ENCODE results near the gene AHNAK2.
A peak's percentile ranks its signal among the peaks of the same experiment; 100 is the strongest.
"Not testable (repeated sequence)": the region's sequence is repeated elsewhere in the genome, so short reads cannot be mapped to it uniquely, and the experiment has no call there.

AHNAK2 gene

DNA sequence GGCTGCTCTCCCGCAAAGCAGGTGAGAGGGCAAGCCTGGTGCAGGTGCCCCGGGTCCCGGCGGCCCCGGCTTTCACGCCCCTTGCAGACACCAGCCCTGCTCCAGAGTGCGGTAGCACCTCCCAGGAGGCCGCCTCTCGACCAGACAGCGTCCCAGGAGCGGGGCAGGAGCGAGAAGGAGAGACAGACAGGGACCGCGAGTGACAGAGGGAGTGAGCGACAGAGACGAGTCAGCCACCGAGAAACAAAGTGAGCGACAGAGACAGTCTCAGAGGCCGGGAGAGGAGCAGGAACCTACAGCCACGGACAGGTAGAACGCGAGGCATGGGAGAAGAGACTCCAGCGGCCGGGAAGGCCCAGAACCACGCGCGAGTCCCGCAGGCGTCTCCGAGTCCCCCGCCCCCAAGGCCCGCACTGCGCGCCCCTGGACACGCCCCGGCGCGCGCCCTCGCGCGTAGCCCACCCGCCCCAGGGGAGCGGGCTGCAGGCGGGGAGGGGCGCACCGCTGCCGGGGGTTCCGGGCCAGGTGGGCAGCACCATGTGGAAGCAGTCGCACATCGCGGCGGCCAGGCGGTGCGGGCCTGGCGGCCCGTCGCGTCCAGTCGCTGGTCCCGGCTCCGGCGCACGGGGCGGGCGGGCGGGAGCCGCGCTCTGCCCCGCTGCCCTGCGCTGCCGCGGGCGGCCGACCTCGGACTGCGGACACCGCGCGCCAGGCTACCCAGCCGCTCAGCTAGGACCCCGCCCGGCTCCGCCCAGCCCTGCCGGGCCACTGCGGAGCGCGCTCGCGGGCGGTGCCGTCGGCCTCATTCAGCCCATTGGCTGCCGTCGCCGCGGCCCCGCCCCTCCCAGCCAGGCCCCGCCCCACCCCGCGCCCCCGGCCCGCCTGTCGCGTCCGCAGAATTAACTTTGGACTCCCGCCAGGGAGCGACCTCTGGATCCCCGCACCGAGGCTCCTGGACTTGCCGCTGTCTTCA, at the start of gene AHNAK2:
Gene AHNAK2, minus strand, starts transcription at position 694 of the 973 bp plus-strand sequence. Its CDS starts 137 bp downstream, at position 557.
- TF ChIP-seq, protein P1, sequence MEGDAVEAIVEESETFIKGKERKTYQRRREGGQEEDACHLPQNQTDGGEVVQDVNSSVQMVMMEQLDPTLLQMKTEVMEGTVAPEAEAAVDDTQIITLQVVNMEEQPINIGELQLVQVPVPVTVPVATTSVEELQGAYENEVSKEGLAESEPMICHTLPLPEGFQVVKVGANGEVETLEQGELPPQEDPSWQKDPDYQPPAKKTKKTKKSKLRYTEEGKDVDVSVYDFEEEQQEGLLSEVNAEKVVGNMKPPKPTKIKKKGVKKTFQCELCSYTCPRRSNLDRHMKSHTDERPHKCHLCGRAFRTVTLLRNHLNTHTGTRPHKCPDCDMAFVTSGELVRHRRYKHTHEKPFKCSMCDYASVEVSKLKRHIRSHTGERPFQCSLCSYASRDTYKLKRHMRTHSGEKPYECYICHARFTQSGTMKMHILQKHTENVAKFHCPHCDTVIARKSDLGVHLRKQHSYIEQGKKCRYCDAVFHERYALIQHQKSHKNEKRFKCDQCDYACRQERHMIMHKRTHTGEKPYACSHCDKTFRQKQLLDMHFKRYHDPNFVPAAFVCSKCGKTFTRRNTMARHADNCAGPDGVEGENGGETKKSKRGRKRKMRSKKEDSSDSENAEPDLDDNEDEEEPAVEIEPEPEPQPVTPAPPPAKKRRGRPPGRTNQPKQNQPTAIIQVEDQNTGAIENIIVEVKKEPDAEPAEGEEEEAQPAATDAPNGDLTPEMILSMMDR (conservative IDR thresholded peaks at IDR 0.05; ENCODE audit: control insufficient read depth, insufficient read depth, low read depth, low read length) = no peak
- DNase-seq (ENCODE audit: low read depth) = peak; percentile 68
- H3K4me3 ChIP-seq (ENCODE audit: control insufficient read depth, low read depth, low read length) = peak within 1 kb of the TSS; percentile 48

DNA sequence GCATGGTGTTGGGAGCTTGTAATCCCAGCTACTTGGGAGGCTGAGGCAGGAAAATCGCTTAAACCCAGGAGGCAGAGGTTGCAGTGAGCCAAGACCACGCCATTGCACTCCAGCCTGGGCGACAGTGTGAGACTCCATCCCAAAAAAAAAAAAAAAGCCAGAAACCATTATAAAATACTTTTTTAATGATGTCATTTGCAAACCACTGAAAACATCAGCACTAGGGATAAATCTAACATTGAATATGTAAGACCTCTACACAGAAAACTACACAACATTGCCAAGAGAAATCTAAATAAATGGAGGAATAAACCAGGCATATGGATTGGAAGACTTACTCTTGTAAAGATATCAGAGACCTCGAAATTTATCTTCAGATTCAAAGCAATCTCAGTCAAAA, 49.5 kb upstream of the AHNAK2 start:
- DNase-seq (ENCODE audit: low read depth) = peak; percentile 34
- H3K4me3 ChIP-seq (ENCODE audit: control insufficient read depth, low read depth, low read length) = not testable (repeated sequence)

DNA sequence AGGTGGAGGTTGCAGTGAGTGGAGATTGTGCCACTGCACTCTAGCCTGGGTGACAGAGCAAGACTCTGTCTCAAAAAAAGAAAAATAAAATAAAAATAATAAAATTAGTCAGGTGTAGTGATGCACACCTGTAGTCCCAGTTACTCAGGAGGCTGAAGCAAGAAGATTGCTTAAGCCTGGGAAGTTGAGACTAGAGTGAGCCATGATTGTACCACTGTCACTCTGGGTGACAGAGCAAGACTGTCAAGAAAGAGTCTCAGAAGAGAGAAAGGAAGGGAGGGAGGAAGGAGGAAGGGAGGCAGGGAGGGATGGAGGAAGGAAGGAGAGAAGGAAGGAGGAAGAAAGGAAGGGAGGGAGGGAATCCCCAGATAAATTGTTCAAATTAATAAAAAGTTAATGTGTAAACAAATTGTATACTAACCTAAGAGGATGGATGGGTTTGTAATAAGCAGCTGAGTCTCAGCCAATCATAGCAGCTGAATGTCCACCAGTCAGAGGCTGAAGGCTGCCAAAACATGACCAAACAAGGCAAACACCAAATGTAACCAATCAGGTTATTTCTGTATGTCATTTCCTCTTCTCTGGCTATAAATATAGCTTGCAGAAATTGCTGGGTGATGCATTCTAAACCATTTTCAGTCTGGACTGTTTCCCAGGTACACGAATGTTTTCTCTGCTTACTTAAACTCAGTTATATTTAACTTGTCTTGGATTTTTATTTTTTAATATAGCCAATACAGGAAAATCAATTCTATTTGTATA, 48.8 kb upstream of the AHNAK2 start:
- no peak overlapping the region for H3K4me3 ChIP-seq (ENCODE audit: control insufficient read depth, low read depth, low read length)
- peak; percentile 80 for DNase-seq (ENCODE audit: low read depth)
- TF ChIP-seq, protein P1 (conservative IDR thresholded peaks at IDR 0.05; ENCODE audit: control insufficient read depth, insufficient read depth, low read depth, low read length) = no peak

DNA sequence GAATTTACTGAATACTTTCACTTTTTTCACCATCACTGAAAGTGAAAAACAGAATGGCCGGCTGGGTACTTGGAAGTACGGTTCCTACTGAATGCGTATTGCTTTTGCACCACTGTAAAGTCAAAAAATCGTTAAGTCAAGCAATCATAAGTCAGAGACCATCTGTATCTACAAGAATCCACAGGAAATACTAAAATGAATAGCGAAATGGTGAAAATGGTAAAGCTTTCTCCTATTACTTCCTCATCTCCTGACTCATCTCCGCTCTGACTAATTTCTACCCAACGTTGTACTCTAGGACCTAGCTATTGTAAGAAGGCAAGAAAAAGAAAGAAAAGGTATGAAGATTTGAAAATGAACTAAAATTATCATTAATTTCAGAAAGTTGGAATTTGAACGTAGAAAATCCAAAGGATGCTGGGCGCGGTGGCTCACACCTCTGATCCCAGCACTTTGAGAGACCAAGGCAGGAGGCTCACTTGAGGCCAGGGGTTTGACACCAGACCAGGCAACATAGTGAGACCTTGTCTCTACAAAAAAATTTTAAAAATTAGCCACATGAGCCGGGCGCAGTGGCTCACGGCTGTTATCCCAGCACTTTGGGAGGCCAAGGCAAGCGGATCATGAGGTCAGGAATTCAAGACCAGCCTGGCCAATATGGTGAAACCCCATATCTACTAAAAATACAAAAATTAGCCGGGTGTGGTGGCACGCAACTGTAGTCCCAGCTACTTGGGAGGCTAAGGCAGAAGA, 48.0 kb upstream of the AHNAK2 start:
- TF ChIP-seq, protein P1 (conservative IDR thresholded peaks at IDR 0.05; ENCODE audit: control insufficient read depth, insufficient read depth, low read depth, low read length) = no peak

DNA sequence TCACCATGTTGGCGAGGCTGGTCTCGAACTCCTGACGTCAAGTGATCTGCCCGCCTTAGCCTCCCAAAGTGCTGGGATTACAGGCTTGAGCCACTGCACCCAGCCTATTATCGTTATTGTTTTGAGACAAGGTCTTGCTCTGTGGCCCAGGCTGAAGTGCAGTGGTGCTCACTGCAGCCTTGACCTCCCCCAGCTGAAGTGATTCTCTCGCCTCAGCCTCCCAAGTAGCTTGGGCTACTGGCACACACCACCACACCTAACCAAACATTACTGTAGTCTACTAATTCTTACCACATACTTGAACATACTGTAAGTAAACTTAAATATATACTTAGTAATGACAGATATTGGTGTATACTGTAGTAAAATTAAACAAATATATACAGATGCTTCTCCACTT, 47.3 kb upstream of the AHNAK2 start:
- TF ChIP-seq, protein P1 (conservative IDR thresholded peaks at IDR 0.05; ENCODE audit: control insufficient read depth, insufficient read depth, low read depth, low read length) = no peak
- no peak for DNase-seq (ENCODE audit: low read depth)
- H3K4me3 ChIP-seq (ENCODE audit: control insufficient read depth, low read depth, low read length) = no peak overlapping the region

More for the DNA sequence above, 48.0 kb upstream of the AHNAK2 start:
- no peak overlapping the region for H3K4me3 ChIP-seq (ENCODE audit: control insufficient read depth, low read depth, low read length)
- peak; percentile 83 for DNase-seq (ENCODE audit: low read depth)

DNA sequence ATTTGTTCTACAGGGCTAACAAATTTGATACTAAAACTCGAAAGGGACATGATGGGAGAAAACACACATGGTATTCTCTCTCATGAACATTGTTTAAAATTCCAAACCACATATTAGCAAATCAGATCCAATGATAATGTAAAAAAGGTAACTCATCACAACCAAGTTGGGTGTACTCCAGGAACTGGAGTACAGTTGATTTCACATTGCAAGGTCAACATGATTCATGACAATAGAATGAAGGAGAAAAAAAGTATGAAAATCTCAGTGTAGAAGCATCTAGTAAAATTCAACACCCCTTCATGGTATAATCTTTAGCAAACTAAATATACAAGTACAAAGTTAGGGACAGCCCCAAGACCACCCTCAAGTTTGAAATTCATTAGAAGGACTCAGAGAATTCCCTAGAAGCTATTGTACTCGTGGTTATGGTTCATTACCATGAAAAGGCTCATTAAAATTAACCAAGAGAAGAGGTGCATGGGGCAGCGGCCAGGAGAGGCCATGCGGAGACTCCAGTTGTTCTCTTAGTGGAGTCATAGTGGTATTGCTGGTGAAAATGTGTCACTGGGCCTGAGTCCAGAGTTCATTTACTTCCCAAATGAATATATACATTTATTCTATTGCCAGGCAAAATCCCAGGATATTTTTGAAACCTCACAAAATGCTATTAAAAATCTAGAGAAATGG, 45.8 kb upstream of the AHNAK2 start:
- DNase-seq (ENCODE audit: low read depth) = peak; percentile 81
- TF ChIP-seq, protein P1 (conservative IDR thresholded peaks at IDR 0.05; ENCODE audit: control insufficient read depth, insufficient read depth, low read depth, low read length) = no peak
- H3K4me3 ChIP-seq (ENCODE audit: control insufficient read depth, low read depth, low read length) = no peak overlapping the region

All from fibroblast of mammary gland (primary cell).